H1 (cell line): Measurements from ENCODE around the gene UFD1. TPM values are rescaled to one million over a fixed set of nuclear protein-coding genes. Genes with fewer than 3 reads are reported as not detected.

Experiments used
- CTCF ChIP-seq, 3 experiments: IDR thresholded peaks; 1 replicate in 2 of 3; 2 replicates in 1 of 3; pipeline versions ENCODE4 v1.5.1 to v1.6.1; 2011; ENCODE audit warnings: low read length in 3 of 3, mild to moderate bottlenecking in 3 of 3, inconsistent platforms in 2 of 3, low read depth in 1 of 3, moderate library complexity in 1 of 3; ENCODE audit not compliant: insufficient read depth in 1 of 3; ENCODE audit errors: control extremely low read depth in 1 of 3
- SUZ12 ChIP-seq: fragments of 200-600 bp; sonication (generic); IDR thresholded peaks from 2 replicates; pipeline ENCODE4 v1.6.1; 2012; ENCODE audit warnings: mild to moderate bottlenecking, inconsistent platforms, low read length, moderate library complexity, mixed read lengths
- polyA plus RNA-seq, 7 experiments: library from polyadenylated mRNA; depleted of rRNA in 3 of 7; stranded (reverse) in 5 of 7; unstranded in 2 of 7; fragments of >200 nt in 5 of 7; fragments of 200-250 nt in 2 of 7; gene quantifications; 1 replicate in 5 of 7; 2 replicates in 1 of 7; 4 replicates in 1 of 7; pipeline versions ENCODE4 v1.2.1 to v1.2.3, GENCODE V29; 2011 to 2013; ENCODE audit warnings: missing spikeins in 2 of 7, mixed read lengths in 2 of 7
- total RNA-seq: library from RNA; stranded (reverse); fragmentation: NEBNext Ultra II Directional; extraction: Animal tissue kit (Norgen Biotek cat#: 25700); gene quantifications from 2 replicates; pipeline ENCODE4 v1.2.1, GENCODE V29; 2021

UFD1 gene
- total and polyA plus RNA-seq, 2 of the 8 experiments (the other 6 are each of a cell fraction or from before 2014, with no cell fraction given): 74.6 to 116 TPM

GRCh38 chr22:19520566-19521305, 41.7 kb upstream of the UFD1 start (continued):
- no peak for TF ChIP-seq CTCF (IDR thresholded peaks at IDR 0.05; ENCODE audit: control extremely low read depth in 1 of 3, insufficient read depth in 1 of 3, low read depth in 1 of 3, low read length in 3 of 3)
- TF ChIP-seq SUZ12: no peak
